Lower leg skin (tissue), 4 donors: ENCODE data around the gene USP17L12. TPM values are rescaled to one million over a fixed set of nuclear protein-coding genes. Genes with fewer than 3 reads are reported as not detected.
"Not testable (repeated sequence)": the region's sequence is repeated elsewhere in the genome, so short reads cannot be mapped to it uniquely, and the experiment has no call there.

Experiments
- DNase-seq, 2 donors: peaks; one replicate each; pipeline ENCODE4 v3.0.0-alpha.2; 2019; ENCODE audit warnings: low spot score in 2 of 2
- H3K4me3 ChIP-seq: fragments of 200-600 bp; sonication (generic); 2 replicates; pipeline ENCODE4 v1.5.1; 2017; ENCODE audit warnings: mild to moderate bottlenecking, low read depth; ENCODE audit not compliant: poor library complexity, severe bottlenecking
- WGBS, 2 donors: methylation state at CpG; one replicate each; pipeline ENCODE4 v1.1.5; 2018; 5-methylcytosine and 5-hydroxymethylcytosine counted together
- intact Hi-C: fragments of 100-400 bp; cut with DNase I; formaldehyde crosslinking; loops from one replicate; pipeline ENCODE4 v1.15.0; 2023; ENCODE audit warnings: low total_unique reads
- total RNA-seq, 4 donors: library from RNA; depleted of rRNA; stranded (reverse); fragments of >200 nt; gene quantifications; one replicate each; pipeline ENCODE4 v1.1.0, GENCODE V29; 2016

Gene USP17L12
- total RNA-seq, result not detected

- intact Hi-C loops, DNase-seq, H3K4me3 ChIP-seq: not testable (repeated sequence)
- no CpG with 5 or more reads among the region's 13 CpGs for WGBS, 2 donors
Measured at GRCh38 chr4:9219852-9220251, at the start of gene USP17L12. Gene USP17L12, plus strand, starts transcription at chr4:9220152. Its CDS starts 0 bp downstream, at chr4:9220152.

GRCh38 chr4:9210357-9210756 is 9.6 kb upstream of the USP17L12 start, which contains the start of gene USP17L10:
Gene USP17L10, plus strand, starts transcription at chr4:9210657. Its CDS starts 0 bp downstream, at chr4:9210657.
- intact Hi-C loops, H3K4me3 ChIP-seq, DNase-seq: not testable (repeated sequence)
- 87% methylated on average over 3 of the region's 13 CpGs; no CpG with 5 or more reads in 1 of the 2 donors for WGBS, 2 donors

GRCh38 chr4:9214701-9215100 is 5.3 kb upstream of the USP17L12 start:
- WGBS, 2 donors, result 79 to 81% methylated on average over 10 to 11 of the region's 14 CpGs
- intact Hi-C loops, H3K4me3 ChIP-seq: not testable (repeated sequence)
- DNase-seq, result peak in 1 of 2 donors; percentile 49

GRCh38 chr4:9215105-9215504 is 4.8 kb upstream of the USP17L12 start, which contains the start of gene USP17L11:
Gene USP17L11, plus strand, starts transcription at chr4:9215405. Its CDS starts 0 bp downstream, at chr4:9215405.
- H3K4me3 ChIP-seq, DNase-seq, intact Hi-C loops: not testable (repeated sequence)
- no CpG with 5 or more reads among the region's 14 CpGs for WGBS, 2 donors

- WGBS, 2 donors, result no CpG with 5 or more reads among the region's 14 CpGs
- intact Hi-C loops, DNase-seq, H3K4me3 ChIP-seq: not testable (repeated sequence)
Measured at GRCh38 chr4:9224596-9224995, 4.6 kb downstream of the USP17L12 start, which contains the start of gene USP17L13. Gene USP17L13, plus strand, starts transcription at chr4:9224896. Its CDS starts 0 bp downstream, at chr4:9224896.

- H3K4me3 ChIP-seq, intact Hi-C loops: not testable (repeated sequence)
- peak in 1 of 2 donors; percentile 84 for DNase-seq
- 84 to 89% methylated on average over 5 of the region's 8 CpGs for WGBS, 2 donors
Measured at GRCh38 chr4:9230249-9230648, 10.3 kb downstream of the USP17L12 start.

GRCh38 chr4:9234085-9234484 is 14.1 kb downstream of the USP17L12 start, which contains the start of gene USP17L15:
Gene USP17L15, plus strand, starts transcription at chr4:9234385. Its CDS starts 0 bp downstream, at chr4:9234385.
- no CpG with 5 or more reads among the region's 15 CpGs for WGBS, 2 donors
- DNase-seq, H3K4me3 ChIP-seq, intact Hi-C loops: not testable (repeated sequence)

GRCh38 chr4:9238461-9238860 is 18.5 kb downstream of the USP17L12 start:
- WGBS, 2 donors, result no CpG with 5 or more reads among the region's 12 CpGs
- H3K4me3 ChIP-seq, intact Hi-C loops: not testable (repeated sequence)
- peak in 1 of 2 donors; percentile 63 for DNase-seq

GRCh38 chr4:9243579-9243978 is 23.6 kb downstream of the USP17L12 start, which contains the start of gene USP17L17:
Gene USP17L17, plus strand, starts transcription at chr4:9243879. Its CDS starts 0 bp downstream, at chr4:9243879.
- 91 to 93% methylated on average over 10 to 14 of the region's 14 CpGs for WGBS, 2 donors
- DNase-seq, H3K4me3 ChIP-seq, intact Hi-C loops: not testable (repeated sequence)

GRCh38 chr4:9247953-9248680 is 28.2 kb downstream of the USP17L12 start, which contains the start of gene USP17L18:
Gene USP17L18, plus strand, starts transcription at chr4:9248630. Its CDS starts 0 bp downstream, at chr4:9248630.
- peak; percentile 7 to 82 for DNase-seq
- intact Hi-C loops, H3K4me3 ChIP-seq: not testable (repeated sequence)
- WGBS, 2 donors, result 91 to 93% methylated on average over 11 to 14 of the region's 26 CpGs

- intact Hi-C loops, DNase-seq, H3K4me3 ChIP-seq: not testable (repeated sequence)
- WGBS, 2 donors, result no CpG with 5 or more reads among the region's 13 CpGs
Measured at GRCh38 chr4:9253078-9253477, 33.1 kb downstream of the USP17L12 start, which contains the start of gene USP17L19. Gene USP17L19, plus strand, starts transcription at chr4:9253378. Its CDS starts 0 bp downstream, at chr4:9253378.

- DNase-seq, intact Hi-C loops: not testable (repeated sequence)
- no CpG with 5 or more reads among the region's 15 CpGs for WGBS, 2 donors
Measured at GRCh38 chr4:9257824-9258223, 37.9 kb downstream of the USP17L12 start, which contains the start of gene USP17L20. Gene USP17L20, plus strand, starts transcription at chr4:9258124. Its CDS starts 0 bp downstream, at chr4:9258124.

GRCh38 chr4:9262572-9262971 is 42.6 kb downstream of the USP17L12 start, which contains the start of gene USP17L21:
Gene USP17L21, plus strand, starts transcription at chr4:9262872. Its CDS starts 0 bp downstream, at chr4:9262872.
- no CpG with 5 or more reads among the region's 13 CpGs for WGBS, 2 donors
- intact Hi-C loops, DNase-seq, H3K4me3 ChIP-seq: not testable (repeated sequence)

More at GRCh38 chr4:9257824-9258223, 37.9 kb downstream of the USP17L12 start, which contains the start of gene USP17L20:
- not testable (repeated sequence) for H3K4me3 ChIP-seq

- no CpG with 5 or more reads among the region's 15 CpGs for WGBS, 2 donors
- H3K4me3 ChIP-seq, DNase-seq, intact Hi-C loops: not testable (repeated sequence)
Measured at GRCh38 chr4:9267319-9267718, 47.4 kb downstream of the USP17L12 start, which contains the start of gene USP17L22. Gene USP17L22, plus strand, starts transcription at chr4:9267619. Its CDS starts 0 bp downstream, at chr4:9267619.
